ENCODE measurements around the gene TPTE2.

DNA sequence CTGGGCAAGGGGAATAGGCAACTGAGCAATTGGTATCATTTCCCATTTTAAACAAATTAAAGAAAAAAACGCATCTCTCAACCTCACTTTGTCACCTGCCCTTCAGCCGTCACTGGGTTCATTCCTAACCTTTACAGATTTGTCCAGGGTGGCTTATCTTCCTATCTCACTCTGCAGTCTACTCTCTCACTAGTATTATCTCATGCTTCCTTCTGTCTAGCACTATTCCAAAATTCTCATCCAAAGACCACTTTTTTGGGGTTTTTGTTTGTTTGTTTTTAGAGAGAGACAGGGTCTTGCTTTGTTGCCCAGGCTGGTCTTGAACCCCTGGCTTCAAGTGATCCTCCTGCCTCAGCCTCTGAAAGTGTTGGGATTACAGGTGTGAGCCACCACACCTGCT lies 45.4 kb upstream of the TPTE2 start:
- TF ChIP-seq, protein P1, sequence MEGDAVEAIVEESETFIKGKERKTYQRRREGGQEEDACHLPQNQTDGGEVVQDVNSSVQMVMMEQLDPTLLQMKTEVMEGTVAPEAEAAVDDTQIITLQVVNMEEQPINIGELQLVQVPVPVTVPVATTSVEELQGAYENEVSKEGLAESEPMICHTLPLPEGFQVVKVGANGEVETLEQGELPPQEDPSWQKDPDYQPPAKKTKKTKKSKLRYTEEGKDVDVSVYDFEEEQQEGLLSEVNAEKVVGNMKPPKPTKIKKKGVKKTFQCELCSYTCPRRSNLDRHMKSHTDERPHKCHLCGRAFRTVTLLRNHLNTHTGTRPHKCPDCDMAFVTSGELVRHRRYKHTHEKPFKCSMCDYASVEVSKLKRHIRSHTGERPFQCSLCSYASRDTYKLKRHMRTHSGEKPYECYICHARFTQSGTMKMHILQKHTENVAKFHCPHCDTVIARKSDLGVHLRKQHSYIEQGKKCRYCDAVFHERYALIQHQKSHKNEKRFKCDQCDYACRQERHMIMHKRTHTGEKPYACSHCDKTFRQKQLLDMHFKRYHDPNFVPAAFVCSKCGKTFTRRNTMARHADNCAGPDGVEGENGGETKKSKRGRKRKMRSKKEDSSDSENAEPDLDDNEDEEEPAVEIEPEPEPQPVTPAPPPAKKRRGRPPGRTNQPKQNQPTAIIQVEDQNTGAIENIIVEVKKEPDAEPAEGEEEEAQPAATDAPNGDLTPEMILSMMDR (IDR thresholded peaks at IDR 0.05; ENCODE audit: insufficient read depth, low read depth, low read length) = no peak
- TF ChIP-seq EZH2 (IDR thresholded peaks at IDR 0.05; ENCODE audit: insufficient read depth, low read length) = no peak
